OCI-LY7 (cell line): Measurements from ENCODE around the gene KCNG4. TPM values are rescaled to one million over a fixed set of nuclear protein-coding genes. Genes with fewer than 3 reads are reported as not detected.

Experiments
- BruUV-seq: library from RNA; stranded (reverse); fragments of 400-500 nt; replicated peaks from 2 replicates; lab custom pipeline; 2021; lab: Mats Ljungman, UMichigan
- CTCF ChIA-PET: fragments of 300-600 bp; sonication (Branson Sonifier 250); formaldehyde crosslinking; loops from one replicate; lab custom pipeline; 2022; ENCODE audit warnings: antibody characterized with exemption; ENCODE audit not compliant: unreplicated experiment; lab: Charles Lee
- POLR2A ChIA-PET: fragments of 300-600 bp; sonication (Branson Sonifier 250); formaldehyde crosslinking; loops from one replicate; lab custom pipeline; 2022; ENCODE audit warnings: antibody characterized with exemption; lab: Charles Lee
- DNase-seq: peaks from one replicate; pipeline ENCODE4 v3.0.0-alpha.2; 2015; ENCODE audit warnings: low spot score
- H2AFZ ChIP-seq: fragments of 200-600 bp; sonication (generic), shearing (Covaris generic); 2 replicates; pipeline ENCODE4 v1.6.1; 2014; ENCODE audit warnings: mild to moderate bottlenecking, antibody characterized with exemption, low read length, moderate library complexity
- H3K27ac ChIP-seq: fragments of 200-600 bp; sonication (generic); 2 replicates; pipeline ENCODE4 v1.5.1; 2014; ENCODE audit warnings: mixed run types, low read depth, mild to moderate bottlenecking, moderate library complexity, low read length, inconsistent platforms; ENCODE audit not compliant: poor library complexity, severe bottlenecking
- H3K36me3 ChIP-seq: fragments of 200-600 bp; sonication (generic); 2 replicates; pipeline ENCODE4 v1.6.1; 2014; ENCODE audit warnings: mild to moderate bottlenecking, antibody characterized with exemption, low read length, moderate library complexity, mixed read lengths; ENCODE audit not compliant: insufficient read depth
- H3K4me1 ChIP-seq: fragments of 200-600 bp; sonication (generic); 2 replicates; pipeline ENCODE4 v1.5.1; 2014; ENCODE audit warnings: mild to moderate bottlenecking, low read length; ENCODE audit not compliant: insufficient read depth, poor library complexity, severe bottlenecking
- H3K4me2 ChIP-seq: fragments of 200-600 bp; sonication (generic); 2 replicates; pipeline ENCODE4 v1.6.1; 2014; ENCODE audit warnings: mild to moderate bottlenecking, low read length
- H3K4me3 ChIP-seq: fragments of 200-600 bp; sonication (generic); 2 replicates; pipeline ENCODE4 v1.5.1; 2014; ENCODE audit warnings: mild to moderate bottlenecking, low read depth, low read length; ENCODE audit not compliant: poor library complexity, severe bottlenecking
- H3K79me2 ChIP-seq: fragments of 200-600 bp; sonication (generic); 2 replicates; pipeline ENCODE4 v1.6.1; 2016; ENCODE audit warnings: low read depth, mild to moderate bottlenecking, low read length, moderate library complexity, mixed read lengths; ENCODE audit not compliant: insufficient read depth
- H3K9me2 ChIP-seq: fragments of 200-600 bp; sonication (generic); 2 replicates; pipeline ENCODE4 v1.6.1; 2016; ENCODE audit warnings: mild to moderate bottlenecking, low read length, mixed read lengths; ENCODE audit not compliant: insufficient read depth
- H3K9me3 ChIP-seq: fragments of 200-600 bp; sonication (generic); 2 replicates; pipeline ENCODE4 v1.6.1; 2014; ENCODE audit warnings: mild to moderate bottlenecking, mixed run types, low read length, mixed read lengths
- H4K20me1 ChIP-seq: fragments of 200-600 bp; sonication (generic); 2 replicates; pipeline ENCODE4 v1.6.1; 2014; ENCODE audit warnings: mild to moderate bottlenecking, antibody characterized with exemption, low read length, moderate library complexity, mixed read lengths; ENCODE audit not compliant: insufficient read depth
- EZH2phosphoT487 ChIP-seq: fragments of 200-600 bp; sonication (generic); IDR thresholded peaks from 2 replicates; pipeline ENCODE4 v1.6.1; 2018; ENCODE audit warnings: low read depth, borderline replicate concordance, mild to moderate bottlenecking, mixed run types, antibody characterized with exemption, low read length, moderate library complexity, mixed read lengths
- intact Hi-C: fragments of 100-400 bp; cut with micrococcal nuclease; formaldehyde crosslinking; loops from one replicate; pipeline ENCODE4 v1.10.0; 2022; ENCODE audit not compliant: unreplicated experiment
- total RNA-seq, 2 experiments: library from RNA; depleted of rRNA in 1 of 2; stranded (reverse); fragments of >200 nt in 1 of 2; shearing (Covaris generic) in 1 of 2; gene quantifications; 2 replicates each; pipeline ENCODE4 v1.2.3, GENCODE V29; 2014 to 2022
- TF ChIP-seq, protein P1 (sequence below): fragments of 200-600 bp; sonication (generic); conservative IDR thresholded peaks from 2 replicates; pipeline ENCODE4 v1.5.1; 2014; ENCODE audit warnings: mild to moderate bottlenecking, antibody characterized with exemption, low read length, moderate library complexity, mixed read lengths

The KCNG4 gene
- total RNA-seq, 2 experiments from 2014 or later, result not detected

DNA sequence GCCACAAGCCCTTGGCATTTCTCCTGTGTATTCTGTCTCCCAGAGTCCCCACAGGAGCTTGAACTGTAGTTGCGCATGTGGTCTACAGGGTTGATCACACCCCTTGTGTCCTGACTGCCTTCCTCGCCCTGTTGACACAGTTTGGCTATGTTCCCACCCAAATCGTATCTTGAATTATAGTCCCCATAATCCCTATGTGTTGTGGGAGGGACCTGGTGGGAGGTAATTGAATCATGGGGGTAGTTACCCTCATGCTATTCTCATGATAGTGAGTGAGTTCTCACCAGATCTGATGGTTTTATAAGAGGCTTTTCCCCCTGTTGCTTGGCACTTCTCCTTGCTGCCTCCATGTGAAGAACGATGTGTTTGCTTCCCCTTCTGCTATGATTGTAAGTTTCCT is 27.7 kb downstream of the KCNG4 start:
- Histone ChIP-seq H3K9me3 (no peaks in the 10 kb centered on the region), H3K4me2 (no peak overlapping the region), H2AFZ (no peak overlapping the region), H4K20me1 (no peaks in the 10 kb centered on the region), H3K36me3 (no peaks in the 10 kb centered on the region), H3K4me3 (no peak overlapping the region), H3K27ac (no peak overlapping the region), H3K4me1 (no peaks in the 10 kb centered on the region), H3K79me2 (no peaks in the 10 kb centered on the region), H3K9me2 (no peaks in the 10 kb centered on the region)
- POLR2A ChIA-PET, result no interaction called here
- DNase-seq, result no peak
- BruUV-seq, result no TSS peak
- intact Hi-C loops, result no loop called here
- CTCF ChIA-PET, result no interaction called here
- TF ChIP-seq EZH2phosphoT487, result no peak

DNA sequence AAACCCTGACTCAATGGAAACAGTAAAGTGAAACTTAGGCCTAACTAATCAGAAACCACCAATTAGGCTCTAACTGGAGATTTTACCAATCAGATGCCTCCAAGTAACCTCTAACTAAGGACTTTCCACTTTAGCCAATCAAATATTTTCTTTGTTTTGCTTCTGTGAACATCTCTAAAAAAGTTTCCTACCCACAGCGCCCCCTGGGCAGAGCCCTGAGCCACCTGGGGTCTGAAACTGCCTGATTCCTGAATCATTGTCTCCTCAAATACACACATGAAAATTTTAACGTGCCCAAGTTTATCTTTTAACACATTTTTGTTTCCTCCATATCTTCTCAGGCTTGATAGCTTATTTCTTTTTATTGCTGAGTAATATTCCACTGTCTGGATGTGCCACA is 29.8 kb downstream of the KCNG4 start:
- Histone ChIP-seq H3K4me2 (no peak overlapping the region), H3K79me2 (no peaks in the 10 kb centered on the region), H3K27ac (no peak overlapping the region), H3K9me3 (no peaks in the 10 kb centered on the region), H2AFZ (no peak overlapping the region), H3K36me3 (no peaks in the 10 kb centered on the region), H3K9me2 (no peaks in the 10 kb centered on the region), H4K20me1 (no peaks in the 10 kb centered on the region), H3K4me3 (no peak overlapping the region), H3K4me1 (no peaks in the 10 kb centered on the region)
- BruUV-seq, result no TSS peak
- ChIA-PET CTCF (no interaction called here), POLR2A (interaction anchor here (0.6 kb wide), 1 partner anchor 266 kb away, joined by 4 read pairs; no protein-coding TSS in a partner anchor)
- TF ChIP-seq, protein P1, sequence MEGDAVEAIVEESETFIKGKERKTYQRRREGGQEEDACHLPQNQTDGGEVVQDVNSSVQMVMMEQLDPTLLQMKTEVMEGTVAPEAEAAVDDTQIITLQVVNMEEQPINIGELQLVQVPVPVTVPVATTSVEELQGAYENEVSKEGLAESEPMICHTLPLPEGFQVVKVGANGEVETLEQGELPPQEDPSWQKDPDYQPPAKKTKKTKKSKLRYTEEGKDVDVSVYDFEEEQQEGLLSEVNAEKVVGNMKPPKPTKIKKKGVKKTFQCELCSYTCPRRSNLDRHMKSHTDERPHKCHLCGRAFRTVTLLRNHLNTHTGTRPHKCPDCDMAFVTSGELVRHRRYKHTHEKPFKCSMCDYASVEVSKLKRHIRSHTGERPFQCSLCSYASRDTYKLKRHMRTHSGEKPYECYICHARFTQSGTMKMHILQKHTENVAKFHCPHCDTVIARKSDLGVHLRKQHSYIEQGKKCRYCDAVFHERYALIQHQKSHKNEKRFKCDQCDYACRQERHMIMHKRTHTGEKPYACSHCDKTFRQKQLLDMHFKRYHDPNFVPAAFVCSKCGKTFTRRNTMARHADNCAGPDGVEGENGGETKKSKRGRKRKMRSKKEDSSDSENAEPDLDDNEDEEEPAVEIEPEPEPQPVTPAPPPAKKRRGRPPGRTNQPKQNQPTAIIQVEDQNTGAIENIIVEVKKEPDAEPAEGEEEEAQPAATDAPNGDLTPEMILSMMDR, result peak; percentile 69
- TF ChIP-seq EZH2phosphoT487, result no peak
- DNase-seq, result peak; percentile 10
- intact Hi-C loops, result no loop called here

DNA sequence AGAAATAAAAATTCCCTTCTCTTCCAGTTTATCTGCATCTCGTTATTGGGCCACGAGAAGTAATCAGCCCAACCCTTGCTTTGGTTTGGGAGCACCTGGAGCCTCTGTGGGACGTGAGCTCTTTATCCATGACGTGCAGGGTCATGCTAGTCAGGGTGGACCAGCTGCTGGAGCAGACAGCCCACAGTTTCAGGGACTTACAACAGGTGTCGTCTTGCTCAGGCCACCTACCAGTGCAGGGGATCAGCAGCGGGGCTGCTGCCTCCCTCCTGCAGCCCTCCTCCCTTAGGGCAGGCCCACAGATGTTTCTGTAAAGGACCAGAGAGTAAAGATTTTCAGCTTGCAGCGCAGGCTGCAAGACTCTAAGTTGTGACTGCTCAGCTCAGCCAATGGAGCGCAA is 31.9 kb downstream of the KCNG4 start:
- POLR2A ChIA-PET, result no interaction called here
- Histone ChIP-seq H3K27ac (no peak overlapping the region), H3K36me3 (no peaks in the 10 kb centered on the region), H3K9me2 (no peaks in the 10 kb centered on the region), H3K79me2 (no peaks in the 10 kb centered on the region), H3K4me3 (no peak overlapping the region), H3K4me2 (no peak overlapping the region), H3K9me3 (no peaks in the 10 kb centered on the region), H4K20me1 (no peaks in the 10 kb centered on the region), H2AFZ (no peak overlapping the region), H3K4me1 (no peaks in the 10 kb centered on the region)
- intact Hi-C loops, result no loop called here
- BruUV-seq, result no TSS peak
- DNase-seq, result no peak
- CTCF ChIA-PET, result no interaction called here
- no peak for TF ChIP-seq EZH2phosphoT487
- TF ChIP-seq, protein P1, result no peak
